GM19395 (cell line): ENCODE results near the gene APBB2.
A peak's percentile ranks its signal among the peaks of the same experiment; 100 is the strongest.
"Not testable (repeated sequence)": the region's sequence is repeated elsewhere in the genome, so short reads cannot be mapped to it uniquely, and the experiment has no call there.

Experiments
- ATAC-seq: cut with Tn5 transposase; IDR thresholded peaks from one replicate; pipeline ENCODE4 v1.9.1; 2021; ENCODE audit warnings: mild to moderate bottlenecking, moderate library complexity; ENCODE audit not compliant: unreplicated experiment

Gene APBB2

GRCh38 chr4:41029098-41029497 lies 185.2 kb downstream of the APBB2 start:
- no peak for ATAC-seq

- ATAC-seq = no peak
These were observed 185.8 kb downstream of the APBB2 start for GRCh38 chr4:41028392-41029076.

DNA sequence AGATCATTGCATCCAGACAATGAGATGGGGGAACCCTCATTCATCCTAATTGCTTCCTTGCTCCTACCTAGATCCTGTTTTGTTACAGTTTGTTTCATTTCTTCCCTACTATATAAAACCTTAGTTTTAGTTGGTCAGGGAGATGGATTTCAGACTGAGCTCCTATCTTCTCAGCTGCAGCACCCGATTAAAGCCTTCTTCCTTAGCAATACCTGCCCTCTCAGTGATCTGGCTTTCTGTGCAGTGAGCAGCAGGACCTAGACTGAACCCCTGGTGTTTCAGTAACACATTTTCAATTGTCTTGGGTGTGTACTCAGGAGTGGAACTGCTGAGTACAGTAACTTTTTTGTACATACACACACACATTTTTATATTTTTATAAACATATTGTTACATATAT lies 187.4 kb downstream of the APBB2 start:
- ATAC-seq = no peak

DNA sequence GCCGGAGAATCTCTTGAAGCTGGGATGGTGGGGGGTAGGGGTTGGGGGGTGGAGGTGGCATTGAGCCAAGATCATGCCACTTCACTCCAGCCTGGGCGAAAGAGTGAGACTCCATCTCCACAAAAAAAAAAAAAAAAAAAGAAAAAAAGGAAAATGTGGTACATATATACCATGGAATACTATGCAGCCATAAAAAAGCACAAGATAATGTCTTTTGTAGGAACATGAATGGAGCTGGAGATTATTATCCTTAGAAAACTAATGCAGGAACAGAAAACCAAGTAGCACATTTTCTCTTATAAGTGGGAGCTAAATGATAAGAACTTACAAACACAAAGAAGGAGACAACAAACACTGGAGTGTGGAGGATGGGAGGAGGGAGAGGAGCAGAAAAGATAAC lies 188.5 kb downstream of the APBB2 start:
- ATAC-seq = no peak

- ATAC-seq = no peak
These were observed 189.5 kb downstream of the APBB2 start for GRCh38 chr4:41024556-41025491.

- no peak for ATAC-seq
These were observed 192.2 kb downstream of the APBB2 start for GRCh38 chr4:41022116-41022515.

GRCh38 chr4:41015016-41015675 lies 199.2 kb downstream of the APBB2 start:
- no peak for ATAC-seq

- ATAC-seq = no peak
These were observed 200.2 kb downstream of the APBB2 start for GRCh38 chr4:41014158-41014557.

DNA sequence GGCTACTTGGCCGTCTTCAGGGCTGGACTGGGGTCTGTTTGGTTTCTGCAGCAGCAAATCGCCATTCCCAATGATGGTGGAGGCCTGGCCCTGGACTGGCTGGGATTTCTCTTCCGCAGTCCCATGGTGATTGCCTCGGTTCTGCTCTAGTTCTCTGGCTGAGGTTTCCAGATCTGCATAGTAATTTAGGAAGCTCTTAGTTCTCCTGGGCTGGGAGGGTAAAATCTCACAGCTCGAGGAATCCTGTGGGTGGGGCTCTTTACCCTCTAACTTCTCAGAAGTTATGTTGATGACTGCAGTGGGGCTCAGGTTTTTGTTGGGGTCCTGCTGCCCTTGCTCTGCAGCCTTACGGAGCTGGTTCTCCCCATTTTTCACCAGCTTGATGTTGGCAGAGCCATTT lies 200.6 kb downstream of the APBB2 start:
- ATAC-seq = no peak

DNA sequence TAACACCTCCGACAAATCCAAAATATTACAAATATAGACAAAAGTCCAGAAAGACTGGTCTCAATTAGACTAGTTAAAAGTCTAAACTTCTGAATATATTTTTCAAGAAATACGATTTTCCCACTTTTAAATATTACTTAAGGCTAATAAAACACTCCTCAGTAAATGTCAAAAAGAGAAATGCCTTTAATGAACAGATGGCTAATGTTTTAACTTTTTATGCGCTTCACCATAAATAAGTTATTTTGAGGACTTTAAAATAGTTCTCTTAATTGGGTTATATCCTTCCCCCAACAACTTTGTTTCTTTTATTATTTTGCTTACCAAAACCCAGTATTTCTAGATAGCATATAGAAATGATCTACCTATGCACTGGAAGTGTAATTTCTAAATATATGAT lies 201.4 kb downstream of the APBB2 start:
- no peak for ATAC-seq

DNA sequence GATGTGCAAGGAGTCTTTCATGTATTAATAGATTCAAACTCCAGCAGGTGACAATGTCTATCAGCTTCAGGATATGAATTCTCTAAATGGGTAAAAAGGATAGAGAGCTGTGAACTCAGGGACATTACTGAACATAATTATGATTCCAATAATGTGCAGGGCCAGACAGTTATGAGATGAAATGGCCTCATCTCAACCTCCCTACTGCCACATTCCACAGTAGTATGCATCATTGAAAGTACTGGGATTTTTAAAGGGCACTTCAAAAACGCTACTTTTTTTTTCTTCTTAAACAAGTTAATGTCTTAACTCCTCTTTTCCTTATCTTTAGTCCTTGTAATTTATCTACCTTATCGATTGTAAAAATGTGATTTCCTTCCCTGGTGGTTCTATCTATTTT lies 202.0 kb downstream of the APBB2 start:
- ATAC-seq = no peak

- ATAC-seq = no peak
These were observed 204.9 kb downstream of the APBB2 start for GRCh38 chr4:41009411-41009810.

DNA sequence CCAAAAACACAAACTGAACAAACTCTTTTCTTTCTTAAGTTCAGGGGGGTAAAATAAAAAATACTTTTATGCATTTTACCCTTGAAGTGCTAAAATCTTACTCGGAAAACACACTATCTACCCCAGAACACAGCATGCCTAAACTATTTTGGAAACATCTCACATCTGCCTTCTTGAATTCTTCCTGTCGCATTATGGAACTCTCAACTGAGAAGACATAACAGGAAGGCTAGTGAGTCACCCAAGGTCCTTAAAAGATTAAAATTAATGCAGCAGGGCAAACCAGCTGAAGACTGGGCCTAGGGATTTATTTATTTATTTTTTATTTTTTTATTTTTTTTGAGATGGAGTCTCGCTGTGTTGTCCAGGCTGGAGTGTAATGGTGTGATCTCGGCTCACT lies 208.2 kb downstream of the APBB2 start:
- ATAC-seq = no peak

DNA sequence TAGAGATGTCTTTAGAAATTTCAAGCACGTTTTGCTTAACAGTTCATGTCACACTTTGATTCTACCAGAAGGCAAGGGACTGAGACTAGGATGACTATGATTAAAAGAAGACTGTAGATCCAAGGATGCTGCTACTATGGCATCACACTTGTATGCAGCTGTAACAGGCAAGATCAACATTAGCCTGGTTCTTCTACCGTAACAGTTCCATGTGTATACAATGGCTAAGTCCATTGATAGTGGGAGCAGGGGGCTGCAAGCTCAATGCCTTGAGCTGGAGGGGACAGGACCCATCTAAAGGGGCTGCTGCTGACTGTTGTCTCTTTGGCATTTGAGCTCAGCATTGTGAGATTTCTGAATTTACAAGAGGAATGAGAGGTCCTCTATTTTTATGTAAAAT lies 212.0 kb downstream of the APBB2 start:
- no peak for ATAC-seq

- no peak for ATAC-seq
These were observed 214.0 kb downstream of the APBB2 start for GRCh38 chr4:41000356-41000755.

DNA sequence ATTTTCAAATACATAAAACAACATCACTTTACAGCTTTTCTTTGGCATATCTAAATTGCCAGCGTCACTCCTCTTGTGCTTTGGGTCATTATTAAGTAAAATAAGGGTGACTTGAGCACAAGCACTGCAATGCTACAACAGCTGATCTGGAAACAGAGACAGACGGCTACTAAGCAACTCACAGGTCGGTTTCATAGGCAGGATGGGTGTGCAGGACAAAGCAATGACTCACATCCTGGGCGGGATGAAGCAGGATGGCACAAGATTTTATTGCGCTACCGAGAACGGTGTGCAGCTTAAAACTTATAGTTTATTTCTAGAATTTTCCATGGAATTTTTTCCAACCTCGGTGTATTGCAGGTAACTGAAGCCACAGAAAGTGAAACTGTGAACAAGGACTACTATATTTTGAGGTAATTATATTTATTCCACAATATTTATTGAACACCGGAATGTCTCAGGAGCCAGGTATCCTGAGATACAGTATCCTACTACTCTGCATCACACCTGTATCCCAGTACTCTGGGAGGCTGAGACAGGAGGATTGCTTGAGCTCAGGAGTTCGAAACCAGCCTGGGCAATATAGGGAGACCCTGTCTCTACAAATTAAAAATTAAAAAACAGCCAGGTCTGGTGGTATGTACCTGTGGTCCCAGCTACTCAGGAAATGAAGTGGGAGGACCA lies 215.5 kb downstream of the APBB2 start:
- ATAC-seq = no peak

DNA sequence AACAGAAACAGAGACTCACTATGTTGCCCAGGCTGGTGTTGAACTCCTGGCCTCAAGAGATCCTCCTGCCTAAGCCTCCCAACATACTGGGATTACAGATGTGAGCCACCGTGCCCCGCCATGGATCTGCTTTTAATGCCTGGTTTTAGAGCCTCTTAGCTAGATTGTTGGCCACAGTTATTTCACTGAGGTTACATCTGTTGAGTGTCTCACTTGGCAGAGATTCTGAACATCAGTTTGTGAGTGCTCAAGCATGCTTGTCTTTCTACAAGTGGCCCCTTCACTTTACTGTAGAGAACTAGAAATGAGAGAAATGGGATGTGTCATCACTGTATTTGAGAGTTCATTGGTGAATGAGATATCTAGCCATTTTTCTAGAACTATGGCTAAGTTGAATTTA lies 218.5 kb downstream of the APBB2 start:
- ATAC-seq = no peak

DNA sequence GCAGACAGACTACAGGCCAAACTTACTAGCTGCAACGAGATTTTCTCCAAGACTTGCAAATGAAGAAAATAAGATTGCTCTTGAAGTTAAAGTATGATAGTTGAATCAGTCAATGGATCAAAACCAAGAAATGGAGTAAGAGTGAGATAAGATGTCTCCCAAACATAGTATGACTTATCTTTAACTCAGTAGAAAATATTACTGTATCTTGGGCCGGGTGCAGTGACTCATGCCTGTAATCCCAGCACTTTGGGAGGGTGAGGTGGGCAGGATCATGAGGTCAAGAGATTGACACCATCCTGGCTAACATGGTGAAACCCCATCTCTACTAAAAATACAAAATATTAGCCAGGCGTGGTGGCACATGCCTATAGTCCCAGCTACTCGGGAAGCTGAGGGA lies 220.0 kb downstream of the APBB2 start:
- ATAC-seq = not testable (repeated sequence)

DNA sequence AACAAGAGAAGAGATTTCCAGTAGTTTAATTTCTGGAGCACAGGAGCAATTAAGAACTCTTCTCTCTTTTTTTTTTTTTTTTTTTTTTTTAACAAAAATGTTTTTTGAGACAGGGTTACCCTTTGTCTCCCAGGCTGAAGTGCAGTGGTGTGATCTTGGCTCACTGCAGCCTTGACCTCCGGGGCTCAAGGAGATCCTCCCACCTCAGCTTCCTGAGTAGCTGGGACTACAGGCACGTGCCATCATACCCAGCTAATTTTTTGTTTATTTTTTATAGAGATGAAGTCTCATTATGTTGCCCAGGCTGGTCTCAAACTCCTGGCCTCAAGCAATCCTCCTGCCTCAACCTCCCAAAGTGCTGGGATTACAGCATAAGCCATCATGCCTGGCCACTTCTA lies 221.0 kb downstream of the APBB2 start:
- not testable (repeated sequence) for ATAC-seq

DNA sequence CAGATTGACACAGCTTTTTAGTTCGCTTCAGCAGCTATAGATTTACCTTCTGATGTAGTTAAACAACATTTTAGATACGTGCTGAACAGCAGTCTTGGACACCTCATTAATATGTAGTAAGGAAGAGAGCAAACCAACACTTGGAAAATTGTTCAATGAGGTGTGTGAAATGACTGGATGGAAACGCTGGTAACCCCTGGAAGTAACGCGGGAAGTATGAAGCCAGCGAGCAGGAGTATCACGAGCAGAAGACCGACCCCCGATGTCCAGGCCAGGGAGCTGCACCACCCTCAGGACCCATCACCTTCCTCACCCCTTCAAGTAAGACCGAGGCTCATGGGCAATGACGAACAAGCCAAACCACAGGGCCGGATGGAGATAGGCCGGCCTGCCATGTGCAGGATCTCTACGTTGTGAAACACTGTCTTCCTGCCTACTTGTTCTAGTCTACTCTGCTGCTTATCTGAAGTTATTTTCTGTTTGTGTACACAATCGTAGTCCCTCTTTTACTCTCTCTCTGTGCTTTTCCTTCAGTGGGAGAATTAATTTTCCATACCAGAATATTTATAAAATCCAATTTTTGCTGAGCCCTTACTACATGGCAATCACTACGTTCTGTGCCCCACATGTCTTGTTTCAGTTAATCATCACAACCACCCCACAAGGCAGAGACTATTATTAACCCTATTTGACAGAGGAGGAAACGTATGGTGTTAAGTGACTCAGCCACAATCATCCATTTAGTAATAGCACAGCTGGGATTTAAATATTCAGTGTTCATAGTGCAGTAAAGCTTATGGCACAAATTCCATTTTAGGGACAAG lies 221.7 kb downstream of the APBB2 start:
- peak; percentile 77 for ATAC-seq
